Neural cell (in vitro differentiated cells): ENCODE data around the gene DBN1.

Experiments
- EZH2 ChIP-seq: fragments of 200-600, 300-800 bp; shearing (Covaris generic), sonication (generic); IDR thresholded peaks from 2 replicates; pipeline ENCODE4 v1.6.1; 2014; ENCODE audit warnings: antibody characterized with exemption, low read length, borderline replicate concordance, mild to moderate bottlenecking; ENCODE audit not compliant: insufficient read depth, poor library complexity, severe bottlenecking
- MXI1 ChIP-seq: fragments of 450-650 bp; conservative IDR thresholded peaks from 2 replicates; pipeline ENCODE4 v1.6.1; 2014; ENCODE audit warnings: antibody characterized with exemption, mild to moderate bottlenecking; ENCODE audit not compliant: poor library complexity, severe bottlenecking
- RAD21 ChIP-seq: fragments of 450-650 bp; conservative IDR thresholded peaks from 2 replicates; pipeline ENCODE4 v1.6.1; 2014; ENCODE audit warnings: antibody characterized with exemption, mild to moderate bottlenecking, moderate library complexity
- SMC3 ChIP-seq: fragments of 450-650 bp; conservative IDR thresholded peaks from 2 replicates; pipeline ENCODE4 v1.6.1; 2014; ENCODE audit warnings: antibody characterized with exemption, mild to moderate bottlenecking, moderate library complexity; ENCODE audit not compliant: poor library complexity
- TF ChIP-seq, protein P1 (sequence below): fragments of 450-650 bp; IDR thresholded peaks from 2 replicates; pipeline ENCODE4 v1.5.1; 2014; ENCODE audit warnings: antibody characterized with exemption, mild to moderate bottlenecking, moderate library complexity; ENCODE audit not compliant: poor library complexity, severe bottlenecking

DNA sequence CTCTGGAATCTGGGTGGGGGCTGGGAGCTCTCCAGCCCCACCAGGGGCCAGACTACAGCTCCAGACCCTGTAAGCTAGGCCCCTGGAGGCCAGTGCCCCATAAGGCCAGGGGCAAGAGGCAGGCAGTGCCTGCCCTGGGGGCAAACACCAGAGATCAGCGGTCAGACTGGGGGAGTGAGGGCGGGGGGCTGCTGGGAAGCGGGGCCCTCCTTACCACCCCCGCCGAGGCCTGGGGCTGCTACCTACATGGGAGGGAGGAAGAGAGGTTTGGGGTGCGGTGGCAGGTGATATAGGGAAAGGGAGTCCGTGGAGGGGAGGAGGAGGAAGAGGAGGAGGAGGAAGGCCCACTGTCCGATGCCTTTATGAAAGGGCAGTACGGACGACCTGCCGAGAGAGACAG is 14.1 kb downstream of the DBN1 start:
- TF ChIP-seq EZH2 (no peak), MXI1 (no peak), RAD21 (no peak), SMC3 (no peak)
- TF ChIP-seq, protein P1, sequence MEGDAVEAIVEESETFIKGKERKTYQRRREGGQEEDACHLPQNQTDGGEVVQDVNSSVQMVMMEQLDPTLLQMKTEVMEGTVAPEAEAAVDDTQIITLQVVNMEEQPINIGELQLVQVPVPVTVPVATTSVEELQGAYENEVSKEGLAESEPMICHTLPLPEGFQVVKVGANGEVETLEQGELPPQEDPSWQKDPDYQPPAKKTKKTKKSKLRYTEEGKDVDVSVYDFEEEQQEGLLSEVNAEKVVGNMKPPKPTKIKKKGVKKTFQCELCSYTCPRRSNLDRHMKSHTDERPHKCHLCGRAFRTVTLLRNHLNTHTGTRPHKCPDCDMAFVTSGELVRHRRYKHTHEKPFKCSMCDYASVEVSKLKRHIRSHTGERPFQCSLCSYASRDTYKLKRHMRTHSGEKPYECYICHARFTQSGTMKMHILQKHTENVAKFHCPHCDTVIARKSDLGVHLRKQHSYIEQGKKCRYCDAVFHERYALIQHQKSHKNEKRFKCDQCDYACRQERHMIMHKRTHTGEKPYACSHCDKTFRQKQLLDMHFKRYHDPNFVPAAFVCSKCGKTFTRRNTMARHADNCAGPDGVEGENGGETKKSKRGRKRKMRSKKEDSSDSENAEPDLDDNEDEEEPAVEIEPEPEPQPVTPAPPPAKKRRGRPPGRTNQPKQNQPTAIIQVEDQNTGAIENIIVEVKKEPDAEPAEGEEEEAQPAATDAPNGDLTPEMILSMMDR, result no peak
